Measurements from ENCODE around the gene DAP.
"Not testable (repeated sequence)": the region's sequence is repeated elsewhere in the genome, so short reads cannot be mapped to it uniquely, and the experiment has no call there.

The DAP gene

GRCh38 chr5:10649666-10650380, 111.2 kb downstream of the DAP start:
- DNase-seq, result no peak

GRCh38 chr5:10648806-10649665, 112.0 kb downstream of the DAP start:
- no peak for DNase-seq

DNA sequence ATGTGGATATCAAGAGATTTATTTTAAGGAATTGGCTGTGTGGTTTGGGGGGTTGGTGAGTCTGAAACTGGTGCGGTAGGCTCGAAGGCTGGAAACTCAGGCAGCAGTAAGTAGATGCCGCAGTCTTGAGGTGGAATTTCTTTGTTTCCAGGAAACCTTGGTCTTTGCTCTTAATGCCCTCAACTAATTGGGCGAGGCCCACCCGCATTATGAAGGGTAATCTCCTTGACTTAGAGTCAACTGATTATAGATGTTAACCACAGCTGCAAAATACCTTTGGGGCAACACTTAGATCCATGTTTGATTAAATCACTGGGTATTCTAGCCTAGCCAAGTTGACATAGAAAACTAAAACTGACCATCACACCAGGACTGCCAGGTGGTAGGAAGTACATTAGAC, 113.4 kb downstream of the DAP start:
- DNase-seq, result no peak

DNA sequence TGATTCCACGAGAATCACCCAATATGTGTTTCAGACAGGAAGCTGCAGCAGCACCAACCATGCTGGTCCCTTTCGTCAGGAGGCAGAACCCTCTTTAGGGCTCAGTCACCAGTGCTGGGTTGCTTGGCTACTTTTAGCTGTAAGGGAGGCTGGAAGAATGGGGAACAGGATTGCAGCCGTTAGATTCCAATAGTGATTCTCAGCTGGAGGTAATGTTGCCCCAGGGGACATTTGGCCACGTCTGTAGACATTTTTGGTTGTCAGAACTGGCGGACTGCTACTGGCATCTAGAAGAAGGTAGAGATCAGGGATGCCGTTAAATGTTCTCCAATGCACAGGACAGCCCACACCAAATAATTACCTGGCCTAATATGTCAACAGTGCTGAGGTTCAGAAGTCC, 115.4 kb downstream of the DAP start:
- no peak for DNase-seq

DNA sequence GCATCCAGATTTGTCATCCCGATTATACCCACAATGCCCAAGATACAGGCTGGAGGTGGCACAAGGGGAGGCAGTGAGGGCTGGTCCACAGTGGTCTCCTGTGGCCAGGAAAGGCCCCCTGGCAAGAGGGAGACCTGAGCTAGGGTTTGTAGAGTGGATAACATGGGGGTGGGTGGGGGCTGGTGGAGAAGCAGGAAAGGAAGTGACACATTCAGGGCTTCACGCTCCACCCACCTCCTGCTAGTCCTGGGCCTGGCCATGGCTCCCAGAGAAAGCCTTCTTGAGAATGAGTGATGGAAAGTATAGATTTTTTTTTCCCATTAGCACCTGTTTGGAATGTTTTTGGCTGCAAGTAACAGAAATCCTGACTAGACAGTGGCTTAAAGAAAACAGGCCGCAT, 115.9 kb downstream of the DAP start:
- DNase-seq, result peak; percentile 52

- DNase-seq, result no peak
Observed at GRCh38 chr5:10644192-10644591, 116.8 kb downstream of the DAP start.

- no peak for DNase-seq
Observed at GRCh38 chr5:10642367-10642766, 118.7 kb downstream of the DAP start.

GRCh38 chr5:10639846-10640368, 121.1 kb downstream of the DAP start:
- no peak for DNase-seq

GRCh38 chr5:10638723-10639122, 122.3 kb downstream of the DAP start:
- DNase-seq, result not testable (repeated sequence)

DNA sequence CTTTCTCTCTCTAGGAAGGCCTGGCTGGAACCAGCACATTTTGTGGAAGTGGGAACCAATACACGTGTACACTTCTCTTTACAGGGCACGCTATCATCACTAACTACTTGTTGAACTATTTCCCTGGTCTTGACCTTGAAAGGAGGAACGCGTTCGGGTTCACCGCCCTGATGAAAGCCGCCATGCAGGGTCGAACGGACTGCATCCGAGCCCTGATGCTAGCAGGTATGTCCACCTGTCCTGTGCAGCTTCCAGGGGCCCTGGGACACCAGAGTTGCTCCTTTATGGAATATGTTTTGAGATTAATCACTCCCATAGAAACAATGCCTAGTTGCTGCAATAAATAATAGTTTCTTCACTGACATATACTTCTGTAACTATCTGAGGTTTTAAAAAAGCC, 123.1 kb downstream of the DAP start:
- DNase-seq, result no peak

DNA sequence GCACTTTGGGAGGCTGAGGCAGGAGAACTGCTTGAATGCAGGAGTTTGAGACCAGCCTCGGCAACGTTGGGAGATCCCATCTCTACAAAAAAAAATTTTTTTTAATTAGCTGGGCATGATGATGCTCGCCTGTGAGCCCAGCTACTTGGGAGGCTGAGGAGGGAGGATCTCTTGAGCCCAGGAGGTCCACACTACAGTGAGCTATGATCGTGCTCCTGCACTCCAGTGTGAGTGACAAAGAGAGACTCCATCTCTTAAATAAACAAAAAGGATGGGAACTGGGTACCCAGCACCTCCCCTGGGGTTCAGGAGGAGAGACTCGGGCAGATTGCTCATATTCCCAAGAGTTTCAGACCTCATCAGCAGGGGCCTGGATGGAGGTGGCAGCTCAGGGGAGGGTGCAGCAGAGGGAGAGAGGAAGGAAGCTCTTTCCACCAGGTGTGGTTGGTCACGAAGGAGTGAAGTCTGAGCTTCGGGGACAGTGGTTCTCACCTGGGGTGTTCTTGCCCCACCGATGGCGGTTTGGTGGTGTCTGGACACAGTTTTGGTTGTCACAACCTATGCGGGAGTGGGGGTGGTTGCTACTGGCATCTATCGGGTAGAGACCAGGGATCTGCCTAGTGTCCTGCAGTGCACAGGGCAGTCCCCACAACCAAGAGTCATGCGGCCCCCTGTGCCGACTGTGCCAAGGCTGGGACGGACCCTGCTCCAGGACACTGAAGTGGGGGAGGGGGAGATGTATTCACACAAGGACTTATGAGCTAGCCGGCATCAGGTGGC, 124.5 kb downstream of the DAP start:
- no peak for DNase-seq

GRCh38 chr5:10635867-10636350, 125.1 kb downstream of the DAP start:
- DNase-seq, result peak; percentile 60

DNA sequence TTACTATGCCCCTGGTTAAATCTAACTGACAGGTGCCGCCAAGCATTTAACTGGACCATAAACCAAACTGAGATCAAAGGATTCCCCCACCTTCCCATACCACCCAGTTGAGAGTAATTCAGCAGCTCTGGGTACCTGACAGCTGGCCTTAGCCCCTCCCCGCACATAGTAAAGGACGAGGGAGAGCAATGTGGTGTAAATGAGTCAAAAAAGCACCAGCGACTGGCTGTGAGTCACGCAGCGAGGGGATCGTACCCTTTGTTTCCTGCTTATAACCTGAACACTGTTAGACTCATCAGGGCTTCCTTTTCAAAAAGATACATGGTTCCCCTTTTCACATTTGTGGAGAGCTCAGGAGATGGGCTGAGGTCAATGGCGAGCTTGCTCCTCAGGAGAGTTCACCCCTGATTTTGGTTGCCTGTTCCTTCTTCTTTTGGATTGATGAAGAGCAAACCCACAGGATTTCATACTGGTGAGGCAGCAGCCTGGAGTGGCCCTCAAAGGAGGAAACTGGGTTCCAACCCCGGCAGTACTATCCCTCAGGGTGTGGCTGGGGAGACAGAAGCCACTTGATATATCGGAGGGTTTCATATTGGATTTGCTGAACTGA, 125.7 kb downstream of the DAP start:
- peak; percentile 85 for DNase-seq

GRCh38 chr5:10634562-10634961, 126.5 kb downstream of the DAP start:
- DNase-seq, result no peak

- no peak for DNase-seq
Observed at GRCh38 chr5:10634050-10634449, 127.0 kb downstream of the DAP start.

- DNase-seq, result peak; percentile 75
Observed at GRCh38 chr5:10633271-10634049, 127.6 kb downstream of the DAP start.

DNA sequence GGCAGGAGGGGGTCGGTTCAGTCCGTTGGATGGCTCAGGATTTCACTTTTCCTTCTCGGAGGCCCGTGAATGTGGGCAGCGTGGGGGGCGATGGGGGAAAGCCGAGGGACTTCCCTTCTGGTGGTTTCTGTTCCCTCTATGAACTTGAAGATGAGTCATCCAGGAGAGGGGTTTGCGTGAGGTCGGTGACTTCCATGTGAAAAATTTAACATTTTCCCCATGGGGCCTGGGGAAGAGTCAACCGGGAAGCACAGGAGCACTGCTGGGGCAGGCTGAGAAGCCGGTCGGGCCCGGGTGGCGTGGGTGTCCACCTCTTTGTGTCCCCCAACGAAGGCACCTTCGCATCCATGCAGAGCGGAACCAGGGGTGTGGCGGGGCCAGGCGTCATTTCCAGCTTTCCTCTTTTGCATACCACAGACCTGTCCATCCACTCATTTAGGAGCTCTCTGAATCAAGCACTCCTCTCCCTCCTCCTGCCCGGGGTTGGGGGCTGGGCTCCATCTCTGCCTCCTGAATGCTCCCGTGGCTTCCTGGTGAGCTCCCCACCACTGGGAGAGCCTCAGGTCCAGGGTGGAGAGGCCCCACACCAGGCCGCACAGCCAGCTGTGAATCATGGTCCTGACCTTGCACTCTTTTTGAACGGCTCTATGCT, 128.8 kb downstream of the DAP start:
- peak; percentile 80 for DNase-seq

DNA sequence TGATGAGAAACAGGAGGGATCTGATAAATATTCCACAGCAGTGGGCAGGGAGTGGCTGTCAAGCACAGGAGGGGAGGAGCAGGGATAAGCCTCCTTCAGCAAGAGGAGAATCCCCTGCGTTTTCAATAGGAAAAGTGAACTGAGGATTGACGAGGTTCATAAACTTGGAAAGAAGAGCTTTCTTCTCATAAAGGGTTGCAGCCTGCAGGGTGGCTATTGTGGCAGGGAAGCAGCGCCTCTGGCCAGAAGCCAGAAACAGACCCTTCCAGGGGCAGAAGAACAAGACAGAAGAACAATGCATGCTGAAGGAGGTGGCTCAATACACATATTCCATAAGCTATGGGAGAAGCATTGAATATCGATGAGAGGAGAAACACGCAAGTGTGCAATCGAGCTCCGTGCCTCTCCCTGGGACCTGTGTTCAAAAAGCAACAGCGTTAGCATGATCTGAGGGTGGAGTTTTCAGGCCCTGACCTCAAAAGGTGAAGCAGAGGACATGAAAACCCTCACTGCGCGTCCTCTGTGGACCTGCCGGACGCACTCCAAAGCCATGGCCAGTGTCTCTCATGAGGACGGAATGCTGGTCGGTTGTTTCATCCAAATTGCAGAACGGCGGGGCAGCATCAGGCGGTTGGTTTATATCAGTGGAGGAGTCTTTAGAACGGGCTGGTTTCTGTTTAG, 129.6 kb downstream of the DAP start:
- DNase-seq, result peak; percentile 36

DNA sequence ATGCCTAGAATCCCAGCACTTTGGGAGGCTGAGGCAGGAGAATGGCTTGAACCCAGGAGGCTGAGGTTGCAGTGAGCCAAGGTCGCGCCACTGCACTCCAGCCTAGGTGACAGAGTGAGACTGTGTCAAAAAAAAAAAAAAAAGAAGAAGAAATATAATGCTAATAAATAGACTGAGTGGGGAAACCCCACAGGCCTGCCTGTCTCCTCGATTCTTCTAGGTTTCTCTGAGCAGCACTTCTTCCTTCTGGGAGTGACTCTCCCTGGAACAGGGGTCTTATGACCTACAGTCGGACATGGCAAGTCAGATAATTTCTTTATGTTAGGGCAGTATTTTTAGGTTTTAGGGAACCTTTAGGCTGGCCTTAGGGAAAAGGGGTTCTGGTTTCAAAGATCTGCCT, 130.3 kb downstream of the DAP start:
- DNase-seq, result not testable (repeated sequence)

GRCh38 chr5:10630126-10630525, 130.9 kb downstream of the DAP start:
- DNase-seq, result no peak

DNA sequence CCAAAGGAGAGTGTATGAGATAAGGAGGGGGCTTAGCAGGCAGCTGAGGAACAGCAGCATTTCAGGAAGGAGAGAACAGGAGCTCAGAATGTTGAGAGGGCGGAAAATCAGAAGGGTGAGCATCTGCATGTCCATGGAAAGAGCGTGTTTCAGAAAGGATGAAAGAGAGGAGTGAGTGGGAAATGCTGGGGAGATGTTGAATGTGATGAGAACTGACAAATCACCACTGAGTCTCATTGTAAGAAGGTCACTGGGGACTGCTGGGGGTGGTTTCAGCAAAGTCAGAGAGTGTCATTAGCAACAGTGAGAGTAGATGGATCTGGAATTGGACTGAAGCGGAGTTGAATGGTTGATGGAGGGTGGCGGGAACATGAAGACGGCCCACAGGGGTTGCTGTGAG, 131.4 kb downstream of the DAP start:
- no peak for DNase-seq
